ENCODE results near the gene FAXDC2. TPM values are rescaled to one million over a fixed set of nuclear protein-coding genes. Genes with fewer than 3 reads are reported as not detected.

The FAXDC2 gene
- total and polyA plus RNA-seq, 2 of the 13 experiments (the other 11 are each of a cell fraction or from before 2014, with no cell fraction given): 4.7 to 58.8 TPM

DNA sequence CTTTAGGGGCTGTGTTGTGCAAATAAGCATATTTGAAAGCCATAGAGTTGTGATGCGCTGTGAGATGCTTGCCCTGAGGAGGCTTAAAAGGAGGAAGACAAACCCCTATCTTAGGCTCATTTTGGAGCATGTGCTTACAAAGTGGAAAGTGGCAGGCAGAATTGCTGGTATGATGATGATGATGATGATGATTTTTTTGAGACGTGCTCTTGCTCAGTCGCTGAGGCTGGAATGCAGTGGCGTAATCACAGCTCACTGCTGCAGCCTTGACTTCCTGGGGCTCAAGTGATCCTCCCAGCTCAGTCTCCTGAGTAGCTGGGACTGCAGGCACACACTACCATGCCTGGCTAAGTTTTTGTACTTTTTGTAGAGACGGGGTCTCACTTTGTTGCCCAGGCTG, 9.7 kb upstream of the FAXDC2 start (continued):
- TF ChIP-seq, protein P1, sequence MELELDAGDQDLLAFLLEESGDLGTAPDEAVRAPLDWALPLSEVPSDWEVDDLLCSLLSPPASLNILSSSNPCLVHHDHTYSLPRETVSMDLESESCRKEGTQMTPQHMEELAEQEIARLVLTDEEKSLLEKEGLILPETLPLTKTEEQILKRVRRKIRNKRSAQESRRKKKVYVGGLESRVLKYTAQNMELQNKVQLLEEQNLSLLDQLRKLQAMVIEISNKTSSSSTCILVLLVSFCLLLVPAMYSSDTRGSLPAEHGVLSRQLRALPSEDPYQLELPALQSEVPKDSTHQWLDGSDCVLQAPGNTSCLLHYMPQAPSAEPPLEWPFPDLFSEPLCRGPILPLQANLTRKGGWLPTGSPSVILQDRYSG (CRISPR knock-in tag; IDR thresholded peaks at IDR 0.05): no peak
- TF ChIP-seq ZNF432 (CRISPR knock-in tag; IDR thresholded peaks at IDR 0.05; ENCODE audit: borderline replicate concordance): no peak
- no peak for TF ChIP-seq ZNF547 (CRISPR knock-in tag; IDR thresholded peaks at IDR 0.05)
- no peak for TF ChIP-seq NONO (IDR thresholded peaks at IDR 0.05)
- no peak for TF ChIP-seq NONO (CRISPR knock-in tag; conservative IDR thresholded peaks at IDR 0.05)
- TF ChIP-seq ZNF777 (CRISPR knock-in tag; IDR thresholded peaks at IDR 0.05): 0 out of 2 replicates have a peak, but pooled peaks have one; percentile 21
- TF ChIP-seq ZNF607 (CRISPR knock-in tag; IDR thresholded peaks at IDR 0.05; ENCODE audit: borderline replicate concordance): 0 out of 2 replicates have a peak, but pooled peaks have one; percentile 45
- no peak for TF ChIP-seq ZNF883 (CRISPR knock-in tag; IDR thresholded peaks at IDR 0.05; ENCODE audit: not compliant biosample characterization)
- no peak for TF ChIP-seq POGZ (CRISPR knock-in tag; IDR thresholded peaks at IDR 0.05)
- no peak for TF ChIP-seq NFATC3 (CRISPR knock-in tag; IDR thresholded peaks at IDR 0.05)
- TF ChIP-seq ZNF768 (CRISPR knock-in tag; IDR thresholded peaks at IDR 0.05): no peak
- TF ChIP-seq PAX8 (CRISPR knock-in tag; IDR thresholded peaks at IDR 0.05; ENCODE audit: borderline replicate concordance): no peak
- TF ChIP-seq PRPF4 (IDR thresholded peaks at IDR 0.05; ENCODE audit: low read depth, low read length, poor library complexity, severe bottlenecking): no peak
- TF ChIP-seq TAF15 (IDR thresholded peaks at IDR 0.05; ENCODE audit: low read depth, low read length, poor library complexity, severe bottlenecking): no peak
- TF ChIP-seq DMAP1 (CRISPR knock-in tag; IDR thresholded peaks at IDR 0.05): no peak
- no peak for TF ChIP-seq ZNF780A (CRISPR knock-in tag; IDR thresholded peaks at IDR 0.05)
- no peak for TF ChIP-seq SATB2 (CRISPR knock-in tag; IDR thresholded peaks at IDR 0.05)
- no peak for TF ChIP-seq ZNF720 (CRISPR knock-in tag; IDR thresholded peaks at IDR 0.05)
- no peak for TF ChIP-seq ZNF839 (CRISPR knock-in tag; IDR thresholded peaks at IDR 0.05; ENCODE audit: borderline replicate concordance)
- TF ChIP-seq ZBTB20 (CRISPR knock-in tag; IDR thresholded peaks at IDR 0.05; ENCODE audit: borderline replicate concordance, low read depth): no peak
- TF ChIP-seq, protein P2, sequence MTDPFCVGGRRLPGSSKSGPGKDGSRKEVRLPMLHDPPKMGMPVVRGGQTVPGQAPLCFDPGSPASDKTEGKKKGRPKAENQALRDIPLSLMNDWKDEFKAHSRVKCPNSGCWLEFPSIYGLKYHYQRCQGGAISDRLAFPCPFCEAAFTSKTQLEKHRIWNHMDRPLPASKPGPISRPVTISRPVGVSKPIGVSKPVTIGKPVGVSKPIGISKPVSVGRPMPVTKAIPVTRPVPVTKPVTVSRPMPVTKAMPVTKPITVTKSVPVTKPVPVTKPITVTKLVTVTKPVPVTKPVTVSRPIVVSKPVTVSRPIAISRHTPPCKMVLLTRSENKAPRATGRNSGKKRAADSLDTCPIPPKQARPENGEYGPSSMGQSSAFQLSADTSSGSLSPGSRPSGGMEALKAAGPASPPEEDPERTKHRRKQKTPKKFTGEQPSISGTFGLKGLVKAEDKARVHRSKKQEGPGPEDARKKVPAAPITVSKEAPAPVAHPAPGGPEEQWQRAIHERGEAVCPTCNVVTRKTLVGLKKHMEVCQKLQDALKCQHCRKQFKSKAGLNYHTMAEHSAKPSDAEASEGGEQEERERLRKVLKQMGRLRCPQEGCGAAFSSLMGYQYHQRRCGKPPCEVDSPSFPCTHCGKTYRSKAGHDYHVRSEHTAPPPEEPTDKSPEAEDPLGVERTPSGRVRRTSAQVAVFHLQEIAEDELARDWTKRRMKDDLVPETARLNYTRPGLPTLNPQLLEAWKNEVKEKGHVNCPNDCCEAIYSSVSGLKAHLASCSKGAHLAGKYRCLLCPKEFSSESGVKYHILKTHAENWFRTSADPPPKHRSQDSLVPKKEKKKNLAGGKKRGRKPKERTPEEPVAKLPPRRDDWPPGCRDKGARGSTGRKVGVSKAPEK (CRISPR knock-in tag; IDR thresholded peaks at IDR 0.05; ENCODE audit: borderline replicate concordance): no peak
- no peak for TF ChIP-seq DNMT1 (CRISPR knock-in tag; IDR thresholded peaks at IDR 0.05)
- TF ChIP-seq, protein P3, sequence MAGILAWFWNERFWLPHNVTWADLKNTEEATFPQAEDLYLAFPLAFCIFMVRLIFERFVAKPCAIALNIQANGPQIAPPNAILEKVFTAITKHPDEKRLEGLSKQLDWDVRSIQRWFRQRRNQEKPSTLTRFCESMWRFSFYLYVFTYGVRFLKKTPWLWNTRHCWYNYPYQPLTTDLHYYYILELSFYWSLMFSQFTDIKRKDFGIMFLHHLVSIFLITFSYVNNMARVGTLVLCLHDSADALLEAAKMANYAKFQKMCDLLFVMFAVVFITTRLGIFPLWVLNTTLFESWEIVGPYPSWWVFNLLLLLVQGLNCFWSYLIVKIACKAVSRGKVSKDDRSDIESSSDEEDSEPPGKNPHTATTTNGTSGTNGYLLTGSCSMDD (CRISPR knock-in tag; IDR thresholded peaks at IDR 0.05): no peak
- TF ChIP-seq ZNF749 (CRISPR knock-in tag; IDR thresholded peaks at IDR 0.05; ENCODE audit: borderline replicate concordance): no peak
- TF ChIP-seq, protein P4, sequence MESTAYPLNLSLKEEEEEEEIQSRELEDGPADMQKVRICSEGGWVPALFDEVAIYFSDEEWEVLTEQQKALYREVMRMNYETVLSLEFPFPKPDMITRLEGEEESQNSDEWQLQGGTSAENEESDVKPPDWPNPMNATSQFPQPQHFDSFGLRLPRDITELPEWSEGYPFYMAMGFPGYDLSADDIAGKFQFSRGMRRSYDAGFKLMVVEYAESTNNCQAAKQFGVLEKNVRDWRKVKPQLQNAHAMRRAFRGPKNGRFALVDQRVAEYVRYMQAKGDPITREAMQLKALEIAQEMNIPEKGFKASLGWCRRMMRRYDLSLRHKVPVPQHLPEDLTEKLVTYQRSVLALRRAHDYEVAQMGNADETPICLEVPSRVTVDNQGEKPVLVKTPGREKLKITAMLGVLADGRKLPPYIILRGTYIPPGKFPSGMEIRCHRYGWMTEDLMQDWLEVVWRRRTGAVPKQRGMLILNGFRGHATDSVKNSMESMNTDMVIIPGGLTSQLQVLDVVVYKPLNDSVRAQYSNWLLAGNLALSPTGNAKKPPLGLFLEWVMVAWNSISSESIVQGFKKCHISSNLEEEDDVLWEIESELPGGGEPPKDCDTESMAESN (CRISPR knock-in tag; conservative IDR thresholded peaks at IDR 0.05): no peak
- TF ChIP-seq ZNF10 (CRISPR knock-in tag; IDR thresholded peaks at IDR 0.05; ENCODE audit: borderline replicate concordance, low read depth): no peak

Measured in HepG2 (cell line).